ENCODE data around the gene STIP1.

STIP1 gene

DNA sequence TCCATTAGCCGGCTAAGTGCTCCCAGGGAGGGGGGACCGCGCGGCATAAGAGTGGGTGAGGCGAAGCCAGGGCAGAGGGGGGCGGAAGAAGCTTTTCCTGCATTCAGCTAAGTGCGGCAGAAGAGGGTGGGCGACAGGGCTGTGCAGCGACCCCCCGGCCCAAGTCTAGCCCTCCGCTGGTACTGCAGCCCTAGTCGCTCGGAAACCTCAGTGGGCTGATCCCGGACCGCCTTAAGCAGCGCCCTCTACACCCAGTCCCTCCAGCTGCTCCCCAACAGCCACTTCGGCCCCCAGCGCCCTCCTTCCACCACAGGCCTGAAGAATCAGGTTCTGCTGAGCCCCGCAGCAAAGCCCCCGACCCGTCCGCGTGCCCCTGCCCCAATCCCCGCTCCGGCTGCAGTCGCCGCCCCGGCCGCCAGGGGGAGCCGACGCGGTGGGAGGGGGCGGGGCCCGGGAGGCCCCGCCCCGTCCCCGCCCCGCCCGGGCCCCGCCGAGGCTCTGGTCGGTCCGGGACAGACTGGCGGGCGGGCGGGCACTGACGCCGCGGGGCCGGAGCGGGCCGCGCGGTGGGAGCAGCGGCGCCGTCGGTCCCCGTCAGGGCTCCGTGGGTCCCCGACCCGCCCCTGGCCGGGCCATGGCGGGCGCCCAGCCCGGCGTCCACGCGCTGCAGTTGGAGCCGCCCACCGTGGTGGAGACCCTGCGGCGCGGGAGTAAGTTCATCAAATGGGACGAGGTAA, 65.2 kb downstream of the STIP1 start, which contains the start of gene PLCB3:
Gene PLCB3, plus strand, starts transcription at position 515 of the 737 bp plus-strand sequence. Its CDS starts 120 bp downstream, at position 635.
- DNase-seq, result peak; percentile 71 to 91 (median 88)

DNA sequence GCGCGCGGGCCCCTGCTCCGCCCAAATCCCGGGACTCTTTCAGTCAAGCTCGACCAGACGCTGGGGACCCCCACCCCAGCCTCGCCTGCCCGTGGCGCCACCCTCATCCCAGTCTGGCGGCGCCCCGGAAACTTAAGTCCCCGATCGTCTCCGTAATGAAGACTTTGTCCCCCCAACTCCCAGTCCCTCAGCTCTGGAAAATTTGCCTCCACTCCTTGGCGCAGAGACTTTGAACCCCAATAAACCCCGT, 65.7 kb downstream of the STIP1 start:
- no peak for DNase-seq

DNA sequence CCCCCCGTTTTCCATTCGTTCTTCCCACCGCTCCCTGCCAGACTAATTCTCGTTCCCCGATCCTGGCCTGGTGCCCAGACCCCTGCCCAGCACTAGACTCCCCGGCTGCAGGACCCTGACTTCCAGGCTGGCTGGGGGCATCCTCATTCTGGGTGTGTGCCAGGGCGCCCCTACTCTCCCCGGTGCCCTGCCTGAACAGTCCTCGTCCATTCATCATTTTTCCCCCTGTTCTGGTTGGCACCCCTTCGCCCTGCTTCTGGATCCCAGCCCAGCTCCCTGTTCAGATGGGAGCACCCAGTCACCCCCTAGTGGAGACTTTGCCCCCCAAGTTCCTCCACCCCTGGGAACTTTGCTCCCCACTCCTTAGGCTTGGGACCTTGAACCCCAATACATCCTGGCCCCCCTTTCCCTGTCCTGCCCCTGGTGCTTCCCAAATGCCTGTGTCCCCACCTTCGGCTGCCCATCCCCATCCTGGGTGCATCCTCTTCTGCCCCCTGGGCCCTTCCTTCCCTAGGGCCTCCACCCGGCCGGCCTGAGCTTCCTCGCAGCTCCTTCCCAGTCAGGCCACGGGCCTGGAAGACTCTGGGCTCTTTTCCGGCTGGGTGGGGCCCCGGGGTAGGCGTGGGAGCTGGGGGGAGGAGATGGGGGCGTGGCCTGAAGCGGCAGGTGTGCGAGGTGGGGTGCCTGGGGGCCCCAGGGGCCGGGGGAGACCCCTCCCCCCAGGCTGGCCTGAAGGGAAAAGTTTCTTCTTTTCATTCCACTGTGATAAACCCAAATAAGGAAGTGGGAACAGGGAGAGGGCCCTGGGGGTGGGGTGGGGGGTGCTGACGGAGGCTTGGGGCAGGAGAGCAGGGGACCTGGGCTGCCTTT, 66.3 kb downstream of the STIP1 start:
- peak; percentile 60 to 85 (median 68) for DNase-seq

DNA sequence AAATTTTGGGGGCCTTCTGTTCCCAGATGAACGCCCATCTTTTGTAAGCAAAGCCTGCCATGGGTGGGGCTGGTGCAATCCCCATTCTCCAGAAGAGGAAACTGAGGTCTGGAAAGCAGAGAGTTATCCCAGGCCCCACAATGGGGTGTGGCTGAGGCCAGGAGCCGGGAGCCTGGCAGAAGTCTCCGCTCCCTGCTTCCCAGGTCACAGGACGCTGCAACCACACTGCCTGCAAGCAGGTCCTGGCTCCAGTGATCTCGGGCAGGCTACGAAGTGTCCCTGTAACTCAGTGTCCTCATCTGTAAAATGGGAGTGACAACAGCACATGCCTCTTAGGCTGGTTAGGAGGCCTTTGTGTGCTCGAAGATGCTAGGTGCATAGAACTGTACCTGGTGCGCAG, 67.1 kb downstream of the STIP1 start:
- no peak for DNase-seq

DNA sequence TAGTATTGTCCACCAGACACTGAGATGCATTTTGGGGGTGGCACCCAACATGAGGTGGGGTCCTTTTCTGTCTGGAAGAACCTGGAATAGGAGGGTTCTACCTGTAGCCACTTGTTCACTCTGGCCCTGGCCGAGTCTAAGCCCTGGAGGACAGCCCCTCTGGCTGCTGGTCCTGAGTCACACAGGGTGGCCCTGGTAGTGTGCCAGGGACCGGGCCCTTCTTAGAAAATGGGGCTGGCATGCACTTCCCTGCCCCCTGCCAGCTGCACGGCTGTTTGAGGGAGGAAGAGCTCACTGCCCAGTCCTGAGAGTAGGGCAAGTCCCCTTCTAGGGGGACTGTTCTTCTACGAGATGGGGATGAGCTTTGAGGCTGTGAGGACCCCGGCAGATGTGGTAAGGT, 67.5 kb downstream of the STIP1 start:
- DNase-seq, result no peak

All from suppressor macrophage (primary cell).